ENCODE measurements around the gene DNAJB6.

DNA sequence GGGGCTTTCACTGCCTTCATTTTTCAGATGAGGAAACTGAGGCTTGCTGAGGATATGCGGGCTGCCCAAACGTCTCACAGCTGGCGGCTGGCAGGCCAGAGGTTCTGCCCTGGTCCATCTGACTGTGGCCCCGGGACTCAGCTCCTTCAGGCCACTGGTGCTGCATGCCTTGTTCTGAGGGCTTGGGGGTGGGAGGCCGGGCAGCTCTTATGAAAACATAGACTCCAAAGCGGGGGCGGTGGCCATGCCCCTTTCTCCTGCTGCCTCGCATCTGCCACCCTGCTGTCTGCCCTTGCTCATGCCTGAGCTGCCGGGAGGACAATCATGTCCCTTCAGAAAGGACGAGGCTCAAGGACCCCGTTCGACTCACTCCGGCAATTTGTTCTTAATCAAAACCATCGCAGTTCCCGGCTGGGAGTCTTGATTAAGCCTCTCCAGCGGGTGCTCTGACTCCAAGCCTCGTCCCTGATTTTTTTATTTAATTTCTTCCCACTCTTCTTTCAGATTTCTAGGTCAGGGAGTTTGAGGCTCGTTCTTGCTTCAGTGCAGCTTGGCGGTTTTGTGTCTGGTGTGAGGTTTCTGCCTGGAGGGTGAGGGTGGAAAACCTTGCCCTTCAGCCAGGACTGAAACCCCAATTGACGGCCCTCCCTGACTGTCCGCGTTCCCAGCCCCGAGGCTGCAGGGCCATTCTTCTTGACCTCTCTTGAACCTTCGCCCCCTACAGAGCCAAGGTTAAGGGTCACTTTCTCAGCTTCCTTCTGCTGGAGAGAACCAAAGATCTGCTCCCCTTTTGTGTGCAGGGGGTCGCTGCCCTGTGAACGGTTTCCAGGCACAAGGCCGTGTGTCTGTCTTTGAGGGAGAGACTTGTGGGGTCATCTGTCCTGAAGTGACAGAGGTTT, 120.8 kb downstream of the DNAJB6 start:
- TF ChIP-seq CSDC2 (CRISPR knock-in tag; IDR thresholded peaks at IDR 0.05), result no peak
- TF ChIP-seq, protein P1, sequence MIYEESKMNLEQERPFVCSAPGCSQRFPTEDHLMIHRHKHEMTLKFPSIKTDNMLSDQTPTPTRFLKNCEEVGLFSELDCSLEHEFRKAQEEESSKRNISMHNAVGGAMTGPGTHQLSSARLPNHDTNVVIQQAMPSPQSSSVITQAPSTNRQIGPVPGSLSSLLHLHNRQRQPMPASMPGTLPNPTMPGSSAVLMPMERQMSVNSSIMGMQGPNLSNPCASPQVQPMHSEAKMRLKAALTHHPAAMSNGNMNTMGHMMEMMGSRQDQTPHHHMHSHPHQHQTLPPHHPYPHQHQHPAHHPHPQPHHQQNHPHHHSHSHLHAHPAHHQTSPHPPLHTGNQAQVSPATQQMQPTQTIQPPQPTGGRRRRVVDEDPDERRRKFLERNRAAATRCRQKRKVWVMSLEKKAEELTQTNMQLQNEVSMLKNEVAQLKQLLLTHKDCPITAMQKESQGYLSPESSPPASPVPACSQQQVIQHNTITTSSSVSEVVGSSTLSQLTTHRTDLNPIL (CRISPR knock-in tag; IDR thresholded peaks at IDR 0.05; ENCODE audit: low read depth), result no peak
- no peak for TF ChIP-seq GLIS3 (CRISPR knock-in tag; IDR thresholded peaks at IDR 0.05)
- TF ChIP-seq ZFP30 (CRISPR knock-in tag; IDR thresholded peaks at IDR 0.05), result no peak
- TF ChIP-seq TCF4 (CRISPR knock-in tag; IDR thresholded peaks at IDR 0.05; ENCODE audit: borderline replicate concordance), result no peak
- no peak for TF ChIP-seq ZC3H10 (CRISPR knock-in tag; IDR thresholded peaks at IDR 0.05)

Measured in SK-N-SH treated with all-trans-retinoic acid at 6 μM for 48 hours (cell line).